ENCODE results near the gene TAS2R41.
"Not testable (repeated sequence)": the region's sequence is repeated elsewhere in the genome, so short reads cannot be mapped to it uniquely, and the experiment has no call there.

Gene TAS2R41

GRCh38 chr7:143519411-143520131, 41.9 kb downstream of the TAS2R41 start:
- DNase-seq = no peak

GRCh38 chr7:143522309-143522916, 44.7 kb downstream of the TAS2R41 start:
- not testable (repeated sequence) for DNase-seq

Measured in NCI-H1048 (cell line).